Cardiac fibroblast (primary cell): ENCODE measurements around the gene NRL.

Experiments used
- DNase-seq, 2 donors: peaks; one replicate each; pipeline versions ENCODE4 v3.0.0 to v3.0.0-alpha.2; 2010; ENCODE audit warnings: low read depth in 2 of 2
- H3K4me3 ChIP-seq, 2 donors: replicated peaks in 1 of 2; 1 replicate in 1 of 2; 2 replicates in 1 of 2; pipeline ENCODE4 v1.5.1; 2011; ENCODE audit warnings: low read depth in 2 of 2, low read length in 2 of 2, mild to moderate bottlenecking in 2 of 2, moderate library complexity in 1 of 2
- TF ChIP-seq, protein P1 (sequence below): IDR thresholded peaks from one replicate; pipeline ENCODE4 v1.5.1; 2011; ENCODE audit warnings: low read depth, mild to moderate bottlenecking, low read length, inconsistent platforms

Gene NRL

DNA sequence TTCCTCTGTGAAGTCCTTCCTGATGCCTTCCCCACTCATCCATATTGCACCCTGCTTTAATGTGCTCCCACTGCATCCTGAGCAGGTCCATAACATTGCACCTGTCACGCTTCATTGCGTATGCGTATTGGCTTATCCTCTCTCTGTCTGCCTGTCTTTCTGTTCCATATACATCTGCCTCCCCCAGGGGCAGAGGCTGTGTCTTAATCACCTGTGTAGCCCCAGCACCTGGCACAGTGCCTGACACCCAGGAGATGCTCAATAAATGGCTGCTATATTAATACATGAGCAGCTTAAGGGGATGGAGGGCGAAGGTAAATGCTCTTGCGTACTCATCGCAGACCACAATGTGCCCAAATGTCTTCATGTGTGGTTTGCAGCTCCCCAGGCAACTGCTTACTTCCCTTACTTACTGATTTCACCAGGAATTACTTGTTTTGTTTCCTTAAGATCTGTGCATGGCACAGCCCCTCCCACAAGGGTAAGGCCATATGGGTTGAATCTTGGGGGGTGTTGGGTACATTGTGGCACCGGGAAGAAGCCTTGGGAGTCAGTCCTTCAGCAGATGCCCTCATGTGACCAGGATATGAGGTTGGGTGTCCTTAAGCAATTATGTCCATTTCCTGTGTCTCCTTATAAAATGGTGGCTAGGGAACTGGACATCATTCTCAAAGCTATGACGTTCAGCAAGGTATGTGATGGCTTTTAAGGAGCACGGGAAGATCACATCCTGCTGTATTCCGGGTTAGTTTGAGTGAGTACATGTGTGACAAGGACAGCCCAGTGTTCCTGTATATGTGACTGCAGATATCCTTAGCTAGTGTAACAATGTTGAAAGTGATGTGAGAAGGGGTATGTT lies 44.2 kb downstream of the NRL start:
- DNase-seq = no peak
- no peak overlapping the region for H3K4me3 ChIP-seq
- TF ChIP-seq, protein P1, sequence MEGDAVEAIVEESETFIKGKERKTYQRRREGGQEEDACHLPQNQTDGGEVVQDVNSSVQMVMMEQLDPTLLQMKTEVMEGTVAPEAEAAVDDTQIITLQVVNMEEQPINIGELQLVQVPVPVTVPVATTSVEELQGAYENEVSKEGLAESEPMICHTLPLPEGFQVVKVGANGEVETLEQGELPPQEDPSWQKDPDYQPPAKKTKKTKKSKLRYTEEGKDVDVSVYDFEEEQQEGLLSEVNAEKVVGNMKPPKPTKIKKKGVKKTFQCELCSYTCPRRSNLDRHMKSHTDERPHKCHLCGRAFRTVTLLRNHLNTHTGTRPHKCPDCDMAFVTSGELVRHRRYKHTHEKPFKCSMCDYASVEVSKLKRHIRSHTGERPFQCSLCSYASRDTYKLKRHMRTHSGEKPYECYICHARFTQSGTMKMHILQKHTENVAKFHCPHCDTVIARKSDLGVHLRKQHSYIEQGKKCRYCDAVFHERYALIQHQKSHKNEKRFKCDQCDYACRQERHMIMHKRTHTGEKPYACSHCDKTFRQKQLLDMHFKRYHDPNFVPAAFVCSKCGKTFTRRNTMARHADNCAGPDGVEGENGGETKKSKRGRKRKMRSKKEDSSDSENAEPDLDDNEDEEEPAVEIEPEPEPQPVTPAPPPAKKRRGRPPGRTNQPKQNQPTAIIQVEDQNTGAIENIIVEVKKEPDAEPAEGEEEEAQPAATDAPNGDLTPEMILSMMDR = no peak

DNA sequence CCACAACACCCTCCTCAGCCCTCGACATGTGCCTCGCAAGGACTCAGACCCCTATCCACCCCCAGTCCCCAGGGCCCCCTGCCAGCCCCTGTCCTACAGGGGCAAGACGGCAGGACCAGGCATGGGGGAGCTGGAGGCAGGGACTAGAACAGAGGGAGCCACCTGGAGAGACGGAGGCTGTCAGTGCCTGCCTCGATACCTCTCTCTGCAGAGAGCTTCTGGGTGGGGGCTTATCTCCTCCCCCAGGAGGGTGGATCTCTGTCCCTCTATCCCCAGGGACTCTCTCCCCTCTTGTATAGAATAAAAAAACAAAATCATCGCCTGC lies 45.4 kb downstream of the NRL start:
- TF ChIP-seq, protein P1 = no peak
- DNase-seq = no peak
- H3K4me3 ChIP-seq = no peak overlapping the region

DNA sequence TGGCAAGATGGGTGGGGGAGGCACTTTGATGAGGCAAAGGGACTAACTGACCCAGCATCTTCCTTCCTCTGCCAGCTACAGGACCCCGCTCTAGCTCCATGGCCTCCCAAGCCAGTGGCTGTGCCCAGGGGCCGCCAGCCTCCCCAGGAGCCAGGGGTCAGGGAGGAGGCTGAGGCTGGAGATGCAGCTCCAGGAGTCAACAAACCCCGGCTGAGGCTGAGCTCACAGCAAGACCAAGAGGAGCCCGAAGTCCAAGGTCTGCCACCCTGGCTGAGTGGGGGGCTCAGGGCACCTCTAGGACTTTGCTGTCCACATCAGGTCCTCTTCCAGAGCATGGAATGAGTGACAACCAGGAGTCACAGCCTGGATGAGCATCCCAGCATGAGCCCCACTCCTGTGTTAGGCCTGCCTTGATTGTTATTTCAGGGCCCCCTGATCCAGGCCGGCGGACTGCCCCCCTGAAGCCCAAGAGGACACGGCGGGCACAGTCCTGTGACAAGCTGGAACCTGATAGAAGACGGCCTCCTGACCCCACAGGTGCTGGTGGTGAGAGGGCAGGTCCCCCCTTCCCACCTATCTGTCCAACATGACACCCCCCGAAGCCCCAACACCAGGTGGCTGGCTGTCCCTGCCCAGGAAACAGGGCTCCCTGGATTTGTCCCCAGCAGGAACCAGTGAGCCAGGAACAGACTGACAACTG lies 45.9 kb downstream of the NRL start:
- TF ChIP-seq, protein P1 = no peak
- H3K4me3 ChIP-seq = no peak overlapping the region
- DNase-seq = no peak

DNA sequence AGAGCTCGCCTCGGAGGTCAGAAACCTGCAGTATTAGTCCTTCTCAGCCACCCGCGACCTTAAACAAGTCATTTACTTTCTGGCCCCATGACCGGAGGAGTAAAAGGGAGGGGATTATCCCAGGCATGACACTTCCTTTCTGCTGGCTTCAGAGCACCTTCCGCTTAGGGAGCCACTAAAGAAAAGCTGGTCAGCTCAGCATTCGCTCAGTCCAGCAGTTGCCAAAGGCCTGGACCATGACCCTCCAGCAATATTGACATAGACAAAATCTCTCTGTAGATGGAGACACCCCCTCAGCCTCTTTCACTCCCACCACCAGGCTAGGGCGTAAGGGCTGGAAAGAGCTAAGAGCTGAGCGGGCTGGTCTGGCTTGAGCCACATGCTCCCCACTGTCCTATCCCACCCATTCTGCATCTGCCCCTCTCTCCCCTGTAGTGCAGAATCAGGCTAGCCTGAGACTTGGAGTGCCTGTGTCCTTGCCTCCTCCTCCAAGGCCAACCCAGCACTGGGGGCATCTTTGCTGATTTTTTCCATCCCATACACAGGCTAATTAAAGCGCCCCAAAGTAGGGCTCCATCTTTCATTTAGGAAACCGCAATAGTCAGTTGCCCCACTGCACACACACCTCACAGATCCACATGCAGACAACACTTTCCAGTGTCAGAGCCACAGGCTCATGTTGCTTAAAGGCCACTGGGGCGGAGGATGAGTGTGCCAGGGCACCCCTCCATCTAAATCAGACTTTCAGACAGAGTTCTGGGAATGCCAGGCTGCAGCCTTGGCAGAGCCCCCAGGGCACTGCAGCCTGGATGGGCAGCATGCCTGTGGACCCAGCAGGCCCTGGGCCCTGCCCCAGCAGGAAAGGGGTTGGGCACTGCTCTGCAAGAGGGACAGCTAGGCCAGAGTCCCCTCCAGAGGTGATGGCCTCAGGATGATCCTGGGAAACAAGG lies 47.3 kb downstream of the NRL start:
- DNase-seq = no peak
- TF ChIP-seq, protein P1 = no peak
- H3K4me3 ChIP-seq = no peak overlapping the region

DNA sequence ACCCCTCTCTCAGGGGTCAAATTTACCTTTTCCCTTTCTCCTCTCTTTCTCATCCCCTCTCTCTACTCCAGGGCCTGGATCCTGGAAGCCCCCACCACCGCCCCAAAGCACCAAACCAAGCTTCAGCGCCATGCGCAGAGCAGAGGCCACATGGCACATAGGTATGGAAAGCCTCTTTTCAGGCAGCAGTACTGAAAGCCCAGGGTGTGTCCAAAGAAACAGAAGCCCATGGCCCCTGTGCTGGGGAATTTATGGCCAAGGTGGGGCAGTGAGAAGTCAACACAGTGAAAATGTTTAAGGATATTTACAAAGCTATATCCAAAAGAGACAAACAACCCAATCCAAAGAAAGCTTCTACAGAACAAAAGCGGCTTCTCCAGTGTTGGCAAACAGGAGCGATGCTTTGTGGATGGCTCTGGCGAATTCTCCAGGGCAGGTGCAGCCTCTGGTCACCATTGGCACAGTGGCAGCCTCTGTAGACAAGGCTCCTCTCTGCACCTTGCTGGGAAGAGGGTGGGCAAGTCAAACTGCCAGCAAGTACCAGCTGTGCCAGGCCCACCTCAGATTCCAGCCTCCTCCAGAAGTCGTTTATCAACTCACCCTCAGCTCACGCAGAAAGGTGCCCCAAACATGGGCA lies 48.1 kb downstream of the NRL start:
- TF ChIP-seq, protein P1 = no peak
- DNase-seq = no peak

DNA sequence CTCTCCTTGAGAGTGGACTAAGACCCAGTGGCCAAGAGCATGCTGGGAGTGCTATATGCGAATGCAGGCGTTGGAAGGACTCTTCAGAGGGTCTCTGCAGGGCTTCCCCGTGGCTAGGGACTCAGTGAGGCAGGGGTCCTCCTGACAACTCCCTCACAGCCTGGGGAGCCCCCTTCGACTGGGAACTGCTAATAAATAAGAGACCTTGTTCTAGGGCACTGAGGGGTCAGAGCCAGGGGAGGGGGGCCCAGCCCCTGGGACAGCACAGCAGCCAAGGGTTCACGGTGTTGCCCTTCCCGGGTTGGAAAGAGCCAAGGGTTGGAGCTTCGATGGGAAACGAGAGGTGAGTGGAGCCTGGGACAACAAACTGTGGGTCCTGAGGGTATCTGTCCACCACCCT lies 49.3 kb downstream of the NRL start:
- no peak overlapping the region for H3K4me3 ChIP-seq
- TF ChIP-seq, protein P1 = no peak
- no peak for DNase-seq

More for the DNA sequence above, 48.1 kb downstream of the NRL start:
- H3K4me3 ChIP-seq = no peak overlapping the region
